GM18909 (cell line): ENCODE data around the gene LIPA.

ENCODE experiments used
- ATAC-seq: cut with Tn5 transposase; IDR thresholded peaks from one replicate; pipeline ENCODE4 v1.9.1; 2021; ENCODE audit warnings: mild to moderate bottlenecking; ENCODE audit not compliant: unreplicated experiment, poor library complexity

The LIPA gene

DNA sequence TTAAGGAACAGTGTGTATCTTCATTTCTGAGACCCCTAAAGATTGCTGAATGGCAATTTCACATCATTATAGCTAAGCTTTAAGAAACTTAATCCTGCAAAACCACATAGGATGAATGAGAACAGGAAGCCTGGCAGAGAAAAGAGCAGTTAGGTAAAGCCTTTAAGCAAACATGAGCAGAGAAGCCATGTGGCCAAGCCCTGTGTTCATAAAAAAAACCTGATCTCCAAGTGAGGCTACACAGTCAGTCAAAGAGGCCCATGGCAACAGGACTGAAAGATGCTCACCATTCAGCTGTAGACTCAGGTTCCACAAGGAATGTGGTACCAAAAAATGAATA lies 9.3 kb downstream of the LIPA start:
- ATAC-seq: no peak

DNA sequence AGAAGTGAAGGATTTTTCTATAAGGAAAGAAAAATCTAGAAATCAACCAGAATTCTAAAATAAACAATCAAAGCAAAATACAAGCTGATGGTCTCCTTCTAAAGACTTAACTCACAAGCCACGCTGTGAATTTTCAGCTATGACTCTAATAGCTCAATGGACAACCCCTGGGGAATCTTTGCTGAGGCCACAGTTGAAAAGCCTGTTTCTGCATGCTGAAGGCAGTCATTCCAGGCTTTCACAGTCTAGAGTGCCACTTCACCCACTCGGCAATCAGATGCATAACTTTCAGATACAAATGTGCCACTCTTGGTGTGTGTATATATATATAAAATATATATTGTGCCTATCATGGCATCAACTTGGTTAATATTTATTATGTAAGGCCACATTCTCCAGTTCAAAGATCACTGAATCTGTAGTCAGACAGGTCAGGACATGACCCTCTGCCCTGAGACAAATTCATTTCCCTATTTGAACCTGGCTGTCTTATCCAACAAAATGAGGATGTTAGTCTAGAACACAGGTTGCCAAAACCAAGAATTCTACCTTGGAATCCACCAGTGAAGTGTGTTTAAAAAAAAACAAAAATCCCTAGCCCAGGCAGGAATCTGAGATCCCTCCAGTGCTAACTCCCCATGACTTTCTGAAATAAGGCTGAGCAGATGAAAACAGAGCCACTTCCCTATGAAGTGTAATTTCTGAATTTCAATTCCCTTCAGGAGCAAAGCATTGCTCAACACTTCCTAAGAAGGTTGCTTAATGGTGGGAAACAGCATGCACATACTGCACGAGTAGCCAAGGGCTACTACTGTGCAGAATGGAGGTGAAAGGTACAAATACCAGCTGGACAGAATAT lies 9.9 kb downstream of the LIPA start:
- ATAC-seq: no peak

- ATAC-seq: no peak
Observed at GRCh38 chr10:89241026-89241425, 10.5 kb downstream of the LIPA start.

- ATAC-seq: no peak
Observed at GRCh38 chr10:89240519-89240918, 11.1 kb downstream of the LIPA start.

- ATAC-seq: no peak
Observed at GRCh38 chr10:89238956-89239644, 12.5 kb downstream of the LIPA start.

DNA sequence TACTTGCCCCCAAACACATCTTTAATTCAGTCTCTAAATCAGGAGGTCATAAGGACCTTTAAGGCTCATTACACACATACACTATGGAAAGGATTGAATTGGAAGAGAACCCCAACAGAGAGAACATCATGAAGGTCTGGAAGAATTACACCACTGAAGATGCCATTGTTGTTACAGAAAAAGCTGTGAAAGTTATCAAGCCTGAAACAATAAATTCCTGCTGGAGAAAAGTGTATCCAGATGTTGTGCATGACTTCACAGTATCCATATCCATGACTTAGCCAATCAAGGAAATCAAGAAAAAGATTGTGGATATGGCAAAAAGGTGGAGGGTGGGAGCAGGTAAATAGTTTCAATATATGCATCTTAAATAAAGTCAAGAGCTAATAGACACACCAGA lies 13.7 kb downstream of the LIPA start:
- ATAC-seq: no peak

DNA sequence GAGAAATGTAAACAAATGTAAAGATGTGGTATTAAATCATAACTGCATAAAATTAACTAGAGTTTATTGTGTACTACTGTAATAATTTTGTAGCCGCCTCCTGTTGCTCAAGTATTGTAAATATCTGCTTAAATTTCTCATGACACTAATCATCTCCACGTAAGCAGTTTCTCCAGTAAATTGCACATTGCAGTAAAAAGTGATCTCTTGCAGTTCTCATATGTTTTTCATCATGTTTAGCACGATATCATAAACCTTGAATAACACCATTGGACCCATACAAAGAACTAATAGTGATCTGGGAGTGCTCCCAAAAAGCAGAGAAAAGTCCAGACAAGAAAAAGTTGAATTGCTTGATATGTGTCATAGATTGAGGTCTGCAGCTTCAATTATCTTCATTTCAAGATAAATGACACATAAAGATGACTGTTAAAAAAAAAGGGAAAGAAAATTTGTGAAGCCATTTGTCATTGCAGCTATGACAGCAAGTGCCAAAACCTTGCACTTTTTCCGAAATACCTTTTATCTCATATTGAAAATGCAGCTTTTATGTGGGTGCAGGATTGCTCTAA lies 15.3 kb downstream of the LIPA start:
- ATAC-seq: no peak

DNA sequence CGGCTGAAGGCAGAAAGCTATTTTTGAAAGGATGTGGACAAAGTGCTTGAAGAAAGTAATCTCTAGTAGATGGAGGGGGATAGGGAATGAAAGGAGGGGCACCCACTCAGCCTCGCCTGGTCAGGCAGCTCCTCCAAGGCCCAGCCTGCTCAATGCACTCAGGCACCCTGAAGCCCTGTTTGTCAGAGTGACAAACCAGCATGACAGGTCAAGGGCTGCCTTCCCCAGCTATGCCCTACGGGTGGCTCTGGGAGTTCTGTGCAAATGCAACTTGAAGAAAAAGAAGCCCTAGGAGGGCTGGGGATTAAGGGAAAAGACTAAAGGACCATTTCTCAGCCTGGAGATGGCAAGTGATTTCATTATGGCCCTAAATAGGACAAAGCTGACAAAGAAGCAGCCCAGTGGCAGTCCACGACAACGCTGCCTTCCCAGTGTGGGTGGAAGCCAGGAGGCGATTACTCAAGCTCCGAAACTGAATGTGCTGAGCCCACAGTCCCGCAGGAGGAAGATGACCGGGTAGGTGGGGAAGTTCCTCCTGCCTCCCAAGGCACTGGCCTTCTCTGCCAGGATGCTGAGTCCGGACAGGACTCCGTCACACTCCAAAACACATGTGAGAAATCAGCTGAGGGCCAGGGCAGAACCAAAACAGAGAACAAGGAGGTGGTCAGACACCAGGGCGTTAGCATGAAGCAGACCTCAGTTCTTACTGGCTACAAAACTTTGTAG lies 16.3 kb downstream of the LIPA start:
- no peak for ATAC-seq

DNA sequence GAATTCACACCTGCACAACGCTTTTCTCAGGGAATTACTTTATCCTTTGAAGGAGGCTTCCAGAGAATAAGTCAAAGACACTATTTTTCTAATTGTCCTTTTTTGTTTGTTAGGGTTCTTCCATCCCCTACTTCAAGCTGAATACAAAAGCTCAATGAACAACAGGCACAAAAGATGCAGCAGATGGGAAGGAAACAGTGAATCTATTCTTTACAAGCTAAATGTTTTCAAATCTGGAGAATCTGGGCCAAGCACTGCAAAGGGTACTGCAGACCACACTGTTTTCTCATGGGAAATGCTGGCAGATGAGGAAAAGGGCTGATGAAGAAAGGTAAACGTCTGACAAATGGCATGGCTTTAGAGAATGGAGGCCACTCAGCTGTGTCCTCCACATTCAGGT lies 18.5 kb downstream of the LIPA start:
- no peak for ATAC-seq

DNA sequence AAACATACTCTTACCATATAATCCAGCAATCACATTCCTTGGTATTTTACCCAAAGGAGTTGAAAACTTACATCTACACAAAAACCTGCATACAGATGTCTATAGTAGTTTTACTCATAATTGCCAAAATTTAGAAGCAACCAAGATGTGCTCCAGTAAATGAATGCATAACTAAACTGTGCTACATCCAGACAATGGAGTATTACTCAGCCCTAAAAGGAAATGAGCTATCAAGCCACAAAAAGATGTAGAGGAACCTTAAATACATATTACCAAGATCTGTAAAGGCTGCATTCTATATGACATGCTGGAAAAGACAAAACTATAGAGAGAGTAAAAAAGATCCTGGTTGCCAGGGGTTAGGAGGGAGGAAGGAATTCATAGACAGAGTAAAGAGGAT lies 22.6 kb downstream of the LIPA start:
- no peak for ATAC-seq

- ATAC-seq: no peak
Observed at GRCh38 chr10:89228146-89228545, 23.4 kb downstream of the LIPA start.

GRCh38 chr10:89226891-89227290 lies 24.7 kb downstream of the LIPA start:
- ATAC-seq: no peak

GRCh38 chr10:89224739-89225443 lies 26.7 kb downstream of the LIPA start:
- no peak for ATAC-seq

GRCh38 chr10:89221919-89222318 lies 29.7 kb downstream of the LIPA start:
- no peak for ATAC-seq

- ATAC-seq: no peak
Observed at GRCh38 chr10:89219513-89220218, 31.9 kb downstream of the LIPA start.

DNA sequence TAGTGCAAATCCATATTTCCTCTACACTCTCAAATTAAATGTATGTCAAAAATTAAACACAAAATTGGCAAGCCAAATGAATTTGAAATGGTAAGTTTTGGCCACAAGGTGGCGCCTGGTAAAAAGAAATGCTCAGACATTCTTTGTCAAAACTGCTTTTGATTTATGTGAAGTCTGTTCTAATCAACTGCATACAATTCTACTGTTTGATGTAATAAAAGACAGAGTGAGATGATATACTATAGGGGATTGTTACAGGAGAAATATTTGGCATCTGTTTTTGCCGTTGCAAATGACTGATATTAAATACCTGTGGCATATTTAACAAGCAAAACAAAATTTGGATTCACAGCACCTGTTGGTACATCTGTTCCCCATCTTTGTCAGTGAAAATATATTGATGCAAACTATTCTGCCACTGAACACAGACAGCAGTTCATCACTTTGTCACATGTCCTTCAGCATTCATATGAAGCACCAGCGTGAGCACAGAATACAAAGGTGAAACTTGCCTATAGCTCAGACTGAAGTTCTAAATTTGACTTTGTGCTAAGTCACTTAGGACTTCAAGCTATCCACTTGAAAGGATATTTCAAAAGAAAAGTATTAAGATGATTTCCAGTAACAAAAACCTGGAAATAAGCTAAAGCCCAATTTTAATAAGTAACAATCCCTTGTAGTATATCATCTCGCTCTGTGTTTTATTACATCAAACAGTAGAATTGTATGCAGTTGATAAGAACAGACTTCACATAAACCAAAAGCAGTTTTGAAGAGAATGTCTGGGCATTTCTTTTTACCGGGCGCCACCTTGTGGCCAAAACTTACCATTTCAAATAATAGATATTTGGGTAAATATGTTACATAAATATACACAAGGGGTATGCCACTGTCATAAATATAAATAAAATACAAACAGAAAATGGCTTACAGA lies 34.3 kb downstream of the LIPA start:
- no peak for ATAC-seq

GRCh38 chr10:89216056-89216455 lies 35.5 kb downstream of the LIPA start:
- no peak for ATAC-seq

GRCh38 chr10:89215511-89215910 lies 36.1 kb downstream of the LIPA start:
- no peak for ATAC-seq
